OCI-LY3 (cell line): ENCODE data around the gene CDIP1.

Experiments used
- CTCF ChIP-seq: fragments of 200-600, 300-600 bp; sonication (generic); IDR thresholded peaks from 2 replicates; pipeline ENCODE4 v1.5.1; 2014; ENCODE audit warnings: antibody characterized with exemption, low read length, low read depth
- EZH2phosphoT487 ChIP-seq: fragments of 200-600 bp; shearing (Covaris generic); IDR thresholded peaks from 2 replicates; pipeline ENCODE4 v1.6.1; 2018; ENCODE audit warnings: antibody characterized with exemption, mixed run types, low read depth

GRCh38 chr16:4474192-4474961 is 64.2 kb downstream of the CDIP1 start, which contains the start of gene NMRAL1:
- TF ChIP-seq CTCF, result no peak
- no peak for TF ChIP-seq EZH2phosphoT487
